SU-DHL-6 (cell line): ENCODE data around the gene P3H1.
A peak's percentile ranks its signal among the peaks of the same experiment; 100 is the strongest.

Experiments used
- H2AFZ ChIP-seq: fragments of 200-600 bp; sonication (generic); 2 replicates; pipeline ENCODE4 v1.6.1; 2014; ENCODE audit warnings: low read depth, mild to moderate bottlenecking, moderate library complexity, mixed read lengths, antibody characterized with exemption, low read length; ENCODE audit not compliant: severe bottlenecking
- H3F3A ChIP-seq: fragments of 200-600 bp; shearing (Covaris generic); 2 replicates; pipeline ENCODE4 v1.6.0; 2016; ENCODE audit warnings: antibody characterized with exemption, mild to moderate bottlenecking; ENCODE audit not compliant: insufficient read depth
- H3K27ac ChIP-seq: fragments of 200-600 bp; sonication (generic); 2 replicates; pipeline ENCODE4 v1.5.1; 2016; ENCODE audit warnings: low read depth, mild to moderate bottlenecking, low read length, moderate library complexity, mixed read lengths
- H3K27me3 ChIP-seq: fragments of 200-600 bp; sonication (generic), shearing (Covaris generic); 2 replicates; pipeline ENCODE4 v1.6.0; 2014; ENCODE audit warnings: mild to moderate bottlenecking, low read length
- H3K36me3 ChIP-seq: fragments of 200-600 bp; sonication (generic); 2 replicates; pipeline ENCODE4 v1.6.1; 2014; ENCODE audit warnings: mild to moderate bottlenecking, low read length, mixed read lengths
- H3K4me2 ChIP-seq: fragments of 300-600, 200-600 bp; shearing (Covaris generic), sonication (generic); 2 replicates; pipeline ENCODE4 v1.6.0; 2014; ENCODE audit warnings: low read length, low read depth, mild to moderate bottlenecking; ENCODE audit not compliant: poor library complexity, severe bottlenecking
- H3K4me3 ChIP-seq: fragments of 200-600 bp; sonication (generic); 2 replicates; pipeline ENCODE4 v1.5.1; 2014; ENCODE audit warnings: antibody characterized with exemption, low read length, mild to moderate bottlenecking, mixed read lengths; ENCODE audit not compliant: insufficient read depth, poor library complexity, severe bottlenecking
- H3K79me2 ChIP-seq: fragments of 200-600 bp; sonication (generic); 2 replicates; pipeline ENCODE4 v1.6.1; 2014; ENCODE audit warnings: mild to moderate bottlenecking, low read length, moderate library complexity; ENCODE audit not compliant: insufficient read depth
- H3K9ac ChIP-seq: fragments of 200-600 bp; sonication (generic); 2 replicates; pipeline ENCODE4 v1.7.0; 2014; ENCODE audit warnings: mild to moderate bottlenecking, low read length
- H3K9me2 ChIP-seq: fragments of 200-600 bp; sonication (generic); replicated peaks from 2 replicates; pipeline ENCODE4 v1.6.1; 2014; ENCODE audit warnings: low read length; ENCODE audit not compliant: insufficient read depth
- H3K9me3 ChIP-seq: fragments of 200-600 bp; sonication (generic); 2 replicates; pipeline ENCODE4 v1.6.1; 2014; ENCODE audit warnings: low read length, mixed read lengths; ENCODE audit not compliant: insufficient read depth
- H4K20me1 ChIP-seq: fragments of 200-600 bp; sonication (generic); 2 replicates; pipeline ENCODE4 v1.6.1; 2014; ENCODE audit warnings: low read depth, mild to moderate bottlenecking, antibody characterized with exemption, low read length, moderate library complexity, mixed read lengths
- EZH2phosphoT487 ChIP-seq: fragments of 200-600 bp; sonication (generic), shearing (Covaris generic); conservative IDR thresholded peaks from 2 replicates; pipeline ENCODE4 v1.6.1; 2018; ENCODE audit warnings: mild to moderate bottlenecking, antibody characterized with exemption, low read length, moderate library complexity, mixed read lengths
- TF ChIP-seq, protein P1 (sequence below): fragments of 200-600 bp; sonication (generic); IDR thresholded peaks from one replicate; pipeline ENCODE4 v1.5.1; 2017; ENCODE audit warnings: antibody characterized with exemption, mild to moderate bottlenecking, low read length, moderate library complexity; ENCODE audit not compliant: insufficient read depth, poor library complexity, severe bottlenecking

P3H1 gene

GRCh38 chr1:42765832-42766740 lies 742 bp downstream of the P3H1 start:
- TF ChIP-seq, protein P1, sequence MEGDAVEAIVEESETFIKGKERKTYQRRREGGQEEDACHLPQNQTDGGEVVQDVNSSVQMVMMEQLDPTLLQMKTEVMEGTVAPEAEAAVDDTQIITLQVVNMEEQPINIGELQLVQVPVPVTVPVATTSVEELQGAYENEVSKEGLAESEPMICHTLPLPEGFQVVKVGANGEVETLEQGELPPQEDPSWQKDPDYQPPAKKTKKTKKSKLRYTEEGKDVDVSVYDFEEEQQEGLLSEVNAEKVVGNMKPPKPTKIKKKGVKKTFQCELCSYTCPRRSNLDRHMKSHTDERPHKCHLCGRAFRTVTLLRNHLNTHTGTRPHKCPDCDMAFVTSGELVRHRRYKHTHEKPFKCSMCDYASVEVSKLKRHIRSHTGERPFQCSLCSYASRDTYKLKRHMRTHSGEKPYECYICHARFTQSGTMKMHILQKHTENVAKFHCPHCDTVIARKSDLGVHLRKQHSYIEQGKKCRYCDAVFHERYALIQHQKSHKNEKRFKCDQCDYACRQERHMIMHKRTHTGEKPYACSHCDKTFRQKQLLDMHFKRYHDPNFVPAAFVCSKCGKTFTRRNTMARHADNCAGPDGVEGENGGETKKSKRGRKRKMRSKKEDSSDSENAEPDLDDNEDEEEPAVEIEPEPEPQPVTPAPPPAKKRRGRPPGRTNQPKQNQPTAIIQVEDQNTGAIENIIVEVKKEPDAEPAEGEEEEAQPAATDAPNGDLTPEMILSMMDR: no peak
- TF ChIP-seq EZH2phosphoT487: no peak
- Histone ChIP-seq H3K27me3 (no peaks in the 10 kb centered on the region), H3K4me3 (peak overlapping the region; percentile 77)

GRCh38 chr1:42765269-42765668 lies 1.6 kb downstream of the P3H1 start:
- Histone ChIP-seq H2AFZ (no peak overlapping the region), H3K4me2 (peak overlapping the region; percentile 68), H3K27me3 (no peaks in the 10 kb centered on the region), H3K36me3 (no peaks in the 10 kb centered on the region), H3K9me3 (no peaks in the 10 kb centered on the region), H3K79me2 (peaks cover 42% of the 10 kb centered on the region), H3F3A (no peaks in the 10 kb centered on the region), H3K4me3 (peak overlapping the region; percentile 77), H4K20me1 (peaks cover 4% of the 10 kb centered on the region; the same call in 1 of the 2 replicates), H3K9ac (no peak overlapping the region), H3K27ac (no peak overlapping the region), H3K9me2 (no peaks in the 10 kb centered on the region)
- no peak for TF ChIP-seq EZH2phosphoT487
- TF ChIP-seq, protein P1: no peak

More at GRCh38 chr1:42765832-42766740, 742 bp downstream of the P3H1 start:
- Histone ChIP-seq H3K36me3 (no peaks in the 10 kb centered on the region), H4K20me1 (peaks cover 4% of the 10 kb centered on the region; the same call in 1 of the 2 replicates), H2AFZ (peak overlapping the region; percentile 81), H3K9ac (peak overlapping the region; percentile 88), H3K79me2 (peaks cover 50% of the 10 kb centered on the region), H3K9me2 (no peaks in the 10 kb centered on the region), H3K9me3 (no peaks in the 10 kb centered on the region), H3K4me2 (peak overlapping the region; percentile 68), H3K27ac (no peak overlapping the region; the same call in 1 of the 2 replicates), H3F3A (no peaks in the 10 kb centered on the region)

GRCh38 chr1:42762269-42762668 lies 4.6 kb downstream of the P3H1 start:
- Histone ChIP-seq H4K20me1 (peaks cover 4% of the 10 kb centered on the region; the same call in 1 of the 2 replicates), H3K36me3 (peaks cover 4% of the 10 kb centered on the region), H3K27ac (no peak overlapping the region), H3K4me3 (no peak overlapping the region), H3K9me2 (no peaks in the 10 kb centered on the region), H3K79me2 (peaks cover 18% of the 10 kb centered on the region; the same call in 1 of the 2 replicates), H3F3A (0 out of 2 replicates have a peak, but pooled peaks cover 3% of the 10 kb centered on the region), H3K4me2 (no peak overlapping the region), H3K27me3 (no peaks in the 10 kb centered on the region), H3K9ac (no peak overlapping the region), H3K9me3 (no peaks in the 10 kb centered on the region), H2AFZ (no peak overlapping the region)
- no peak for TF ChIP-seq EZH2phosphoT487
- TF ChIP-seq, protein P1: no peak
